B cell (primary cell): ENCODE results near the gene FTO. TPM values are rescaled to one million over a fixed set of nuclear protein-coding genes. Genes with fewer than 3 reads are reported as not detected.

Experiments
- ATAC-seq: fragments of 200-7000 bp; cut with Tn5 transposase; one replicate; pipeline ENCODE4 v1.10.0; 2021; ENCODE audit warnings: low read depth, mild to moderate bottlenecking, moderate number of reproducible peaks, moderate library complexity
- CTCF ChIA-PET: fragments of 350-600 bp; sonication (Branson Sonifier 250); formaldehyde crosslinking; loops from one replicate; lab custom pipeline; 2021; ENCODE audit warnings: antibody characterized with exemption, inconsistent platforms; lab: Charles Lee
- POLR2A ChIA-PET: fragments of 350-600 bp; sonication (Branson Sonifier 250); formaldehyde crosslinking; loops from one replicate; lab custom pipeline; 2021; ENCODE audit warnings: antibody characterized with exemption; lab: Charles Lee
- DNase-seq: peaks from one replicate; pipeline ENCODE4 v3.0.0; 2013
- H2AFZ ChIP-seq: 2 replicates; pipeline ENCODE4 v1.6.1; 2012; ENCODE audit warnings: mild to moderate bottlenecking, low read depth, low read length; ENCODE audit not compliant: insufficient read depth, poor library complexity, severe bottlenecking
- H3K27ac ChIP-seq, 2 donors: 1 replicate in 1 of 2; 2 replicates in 1 of 2; pipeline ENCODE4 v1.5.1; 2012 to 2013; ENCODE audit warnings: low read length in 2 of 2, mild to moderate bottlenecking in 2 of 2, moderate library complexity in 1 of 2
- H3K27me3 ChIP-seq, 4 experiments: fragments of 200-600 bp in 1 of 4; sonication (generic) in 1 of 4; replicated peaks in 1 of 4; 1 replicate in 2 of 4; 2 replicates in 2 of 4; pipeline versions ENCODE4 v1.6.1 to v1.7.0; 2013 to 2016; ENCODE audit warnings: low read length in 3 of 4, mild to moderate bottlenecking in 2 of 4, mixed read lengths in 1 of 4, moderate library complexity in 1 of 4; ENCODE audit not compliant: insufficient read depth in 4 of 4, control insufficient read depth in 3 of 4; ENCODE audit errors: control extremely low read depth in 1 of 4
- H3K36me3 ChIP-seq, 2 experiments: replicated peaks in 1 of 2; 1 replicate in 1 of 2; 2 replicates in 1 of 2; pipeline versions ENCODE4 v1.6.1 to v1.7.1; 2013; ENCODE audit warnings: low read length in 1 of 2; ENCODE audit not compliant: insufficient read depth in 2 of 2, control insufficient read depth in 1 of 2; ENCODE audit errors: control extremely low read depth in 1 of 2, extremely low read depth in 1 of 2
- H3K4me1 ChIP-seq, 2 donors: fragments of 200-600 bp in 1 of 2; sonication (generic) in 1 of 2; 1 replicate in 1 of 2; 2 replicates in 1 of 2; pipeline versions ENCODE4 v1.5.1 to v1.6.1; 2013 to 2017; ENCODE audit warnings: low read length in 2 of 2; ENCODE audit not compliant: control insufficient read depth in 2 of 2, insufficient read depth in 2 of 2
- H3K4me2 ChIP-seq: replicated peaks from 2 replicates; pipeline ENCODE3; 2012; ENCODE audit warnings: mild to moderate bottlenecking, low read depth, low read length; ENCODE audit not compliant: poor library complexity, severe bottlenecking
- H3K4me3 ChIP-seq, 5 experiments: fragments of 200-600 bp in 1 of 5; sonication (generic) in 1 of 5; 1 replicate in 3 of 5; 2 replicates in 2 of 5; pipeline versions ENCODE4 v1.5.1 to v1.7.0; 2011 to 2016; ENCODE audit warnings: low read length in 4 of 5, mild to moderate bottlenecking in 4 of 5, low read depth in 2 of 5, control low read depth in 1 of 5, moderate library complexity in 1 of 5; ENCODE audit not compliant: insufficient read depth in 1 of 5; ENCODE audit errors: control extremely low read depth in 1 of 5, extremely low read depth in 1 of 5
- H3K79me2 ChIP-seq: fragments of 200-600 bp; sonication (generic); one replicate; pipeline ENCODE4 v1.6.0; 2016; ENCODE audit warnings: low read length; ENCODE audit not compliant: control insufficient read depth, insufficient read depth
- H3K9ac ChIP-seq: fragments of 200-600 bp; sonication (generic); 2 replicates; pipeline ENCODE4 v1.6.1; 2017; ENCODE audit warnings: mild to moderate bottlenecking, low read length, moderate library complexity
- H3K9me3 ChIP-seq, 3 donors: one replicate each; pipeline versions ENCODE4 v1.6.1 to v1.7.1; 2013; ENCODE audit warnings: low read length in 2 of 3; ENCODE audit not compliant: control insufficient read depth in 2 of 3, insufficient read depth in 1 of 3; ENCODE audit errors: control extremely low read depth in 1 of 3
- H4K20me1 ChIP-seq: 2 replicates; pipeline ENCODE4 v1.6.0; 2012; ENCODE audit warnings: mild to moderate bottlenecking, low read length; ENCODE audit not compliant: insufficient read depth, control insufficient read depth, poor library complexity, severe bottlenecking
- H3K27ac Mint-ChIP-seq: one replicate; pipeline ENCODE4 v1.8.0; 2021; ENCODE audit warnings: mixed read lengths
- H3K27me3 Mint-ChIP-seq: one replicate; pipeline ENCODE4 v1.8.0; 2021; ENCODE audit warnings: mixed read lengths
- H3K4me1 Mint-ChIP-seq: one replicate; pipeline ENCODE4 v1.8.0; 2021; ENCODE audit warnings: mixed read lengths
- H3K4me3 Mint-ChIP-seq: one replicate; pipeline ENCODE4 v1.8.0; 2021; ENCODE audit warnings: mixed read lengths
- H3K9me3 Mint-ChIP-seq: one replicate; pipeline ENCODE4 v1.8.0; 2022; ENCODE audit warnings: mixed read lengths; ENCODE audit not compliant: insufficient read depth
- EZH2 ChIP-seq: IDR thresholded peaks from 2 replicates; pipeline ENCODE4 v1.6.1; 2012; ENCODE audit warnings: borderline replicate concordance, low read depth, mild to moderate bottlenecking, moderate library complexity, low read length; ENCODE audit not compliant: insufficient read depth, poor library complexity, severe bottlenecking
- WGBS: methylation state at CpG from one replicate; pipeline ENCODE4 v1.1.5; 2013; ENCODE audit warnings: missing lambda C conversion rate; ENCODE audit not compliant: insufficient coverage; 5-methylcytosine and 5-hydroxymethylcytosine counted together
- intact Hi-C: fragments of 100-400 bp; cut with micrococcal nuclease; formaldehyde crosslinking; loops from one replicate; pipeline ENCODE4 v1.10.0; 2022
- polyA plus RNA-seq: library from polyadenylated mRNA; depleted of rRNA; stranded (reverse); fragments of >200 nt; gene quantifications from 2 replicates; pipeline ENCODE4 v1.2.3, GENCODE V29; 2012
- total RNA-seq, 2 donors: library from RNA; stranded (reverse); fragments of 120-200 nt in 1 of 2; gene quantifications; 1 replicate in 1 of 2; 2 replicates in 1 of 2; pipeline versions ENCODE4 v1.2.3 to v1.2.4, GENCODE V29; 2013 to 2022
- TF ChIP-seq, protein P1 (sequence below): fragments of 200-600 bp; IDR thresholded peaks from one replicate; pipeline ENCODE4 v1.8.0; 2022; ENCODE audit warnings: antibody characterized with exemption, mild to moderate bottlenecking

Gene FTO
- total and polyA plus RNA-seq, 2 donors (not counting 1 experiment from before 2014, with no cell fraction given) = 26.5 to 68.5 TPM

DNA sequence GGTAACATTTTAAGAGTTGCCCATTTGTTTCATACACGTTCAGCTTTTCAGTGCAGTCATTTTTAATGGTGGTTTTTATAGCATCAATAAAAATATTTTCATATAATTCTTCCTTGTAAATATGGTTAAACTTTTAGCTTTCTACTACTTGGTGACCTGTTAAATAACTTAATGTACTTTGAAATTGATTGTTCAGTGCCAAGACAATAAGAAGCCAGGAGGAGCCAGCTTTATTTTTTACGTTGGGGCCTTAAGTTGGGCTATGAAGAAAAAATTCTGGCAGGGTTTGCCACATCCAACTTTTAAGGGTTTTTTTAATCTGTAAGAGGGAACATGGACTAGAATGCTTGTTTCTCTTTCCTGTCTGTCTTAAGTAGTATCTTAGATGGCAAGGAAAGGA is 284.2 kb downstream of the FTO start:
- WGBS = no CpG with 5 or more reads among the region's 2 CpGs
- H3K9me3 Mint-ChIP-seq = no peaks in the 10 kb centered on the region
- H3K36me3 ChIP-seq = no peaks in the 10 kb centered on the region
- H3K4me1 ChIP-seq = no peaks in the 10 kb centered on the region
- ChIA-PET CTCF (no interaction called here), POLR2A (no interaction called here)
- no peak for TF ChIP-seq EZH2
- TF ChIP-seq, protein P1, sequence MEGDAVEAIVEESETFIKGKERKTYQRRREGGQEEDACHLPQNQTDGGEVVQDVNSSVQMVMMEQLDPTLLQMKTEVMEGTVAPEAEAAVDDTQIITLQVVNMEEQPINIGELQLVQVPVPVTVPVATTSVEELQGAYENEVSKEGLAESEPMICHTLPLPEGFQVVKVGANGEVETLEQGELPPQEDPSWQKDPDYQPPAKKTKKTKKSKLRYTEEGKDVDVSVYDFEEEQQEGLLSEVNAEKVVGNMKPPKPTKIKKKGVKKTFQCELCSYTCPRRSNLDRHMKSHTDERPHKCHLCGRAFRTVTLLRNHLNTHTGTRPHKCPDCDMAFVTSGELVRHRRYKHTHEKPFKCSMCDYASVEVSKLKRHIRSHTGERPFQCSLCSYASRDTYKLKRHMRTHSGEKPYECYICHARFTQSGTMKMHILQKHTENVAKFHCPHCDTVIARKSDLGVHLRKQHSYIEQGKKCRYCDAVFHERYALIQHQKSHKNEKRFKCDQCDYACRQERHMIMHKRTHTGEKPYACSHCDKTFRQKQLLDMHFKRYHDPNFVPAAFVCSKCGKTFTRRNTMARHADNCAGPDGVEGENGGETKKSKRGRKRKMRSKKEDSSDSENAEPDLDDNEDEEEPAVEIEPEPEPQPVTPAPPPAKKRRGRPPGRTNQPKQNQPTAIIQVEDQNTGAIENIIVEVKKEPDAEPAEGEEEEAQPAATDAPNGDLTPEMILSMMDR = no peak
- H4K20me1 ChIP-seq = no peaks in the 10 kb centered on the region
- no peaks in the 10 kb centered on the region for H3K4me1 Mint-ChIP-seq
- no peak overlapping the region for H3K4me3 ChIP-seq
- no peak overlapping the region for H2AFZ ChIP-seq
- ATAC-seq (no peak), DNase-seq (no peak)
- no peaks in the 10 kb centered on the region for H3K27me3 Mint-ChIP-seq
- no peaks in the 10 kb centered on the region for H3K27me3 ChIP-seq
- no peak overlapping the region for H3K4me3 Mint-ChIP-seq
- H3K9me3 ChIP-seq = no peaks in the 10 kb centered on the region
- H3K4me2 ChIP-seq = no peak overlapping the region
- no peaks in the 10 kb centered on the region for H3K79me2 ChIP-seq
- no peak overlapping the region for H3K9ac ChIP-seq
- no peak overlapping the region for H3K27ac Mint-ChIP-seq
- no peak overlapping the region for H3K27ac ChIP-seq
- intact Hi-C loops = no loop called here

DNA sequence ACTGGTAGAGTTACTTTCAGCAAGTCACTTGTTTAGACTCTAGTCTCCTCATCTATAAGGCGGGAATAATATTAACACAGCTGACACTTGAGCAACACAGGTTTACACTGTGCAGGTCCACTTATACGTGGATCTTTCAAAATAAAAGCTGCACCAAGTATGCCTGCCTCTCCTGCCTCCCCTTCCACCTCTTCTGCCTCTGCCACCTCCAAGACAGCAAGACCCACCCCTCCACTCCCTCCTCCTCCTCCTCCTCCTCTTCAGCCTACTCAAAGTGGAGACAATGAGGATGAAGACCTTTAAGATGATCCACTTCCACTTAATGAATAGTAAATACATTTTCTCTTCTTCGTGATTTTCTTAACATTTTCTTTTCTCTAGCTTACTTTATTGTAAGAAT is 285.6 kb downstream of the FTO start:
- Histone ChIP-seq H2AFZ (no peak overlapping the region), H3K27me3 (no peaks in the 10 kb centered on the region), H3K79me2 (no peaks in the 10 kb centered on the region), H3K4me2 (no peak overlapping the region), H3K36me3 (no peaks in the 10 kb centered on the region), H3K27ac (no peak overlapping the region), H3K9ac (no peak overlapping the region), H3K4me3 (no peak overlapping the region), H3K9me3 (no peaks in the 10 kb centered on the region), H3K4me1 (no peaks in the 10 kb centered on the region), H4K20me1 (no peaks in the 10 kb centered on the region)
- no peak overlapping the region for H3K27ac Mint-ChIP-seq
- H3K4me1 Mint-ChIP-seq = no peaks in the 10 kb centered on the region
- DNase-seq = no peak
- no peaks in the 10 kb centered on the region for H3K27me3 Mint-ChIP-seq
- ChIA-PET POLR2A (no interaction called here), CTCF (no interaction called here)
- H3K9me3 Mint-ChIP-seq = no peaks in the 10 kb centered on the region
- H3K4me3 Mint-ChIP-seq = no peak overlapping the region
- 93% methylated on average over 2 of the region's 3 CpGs for WGBS
- TF ChIP-seq, protein P1 = no peak
- TF ChIP-seq EZH2 = no peak
- intact Hi-C loops = no loop called here
- ATAC-seq = no peak
